B cell (primary cell): ENCODE data around the gene DCBLD2.

Experiments
- CTCF ChIP-seq: fragments of 200-600 bp; IDR thresholded peaks from one replicate; pipeline ENCODE4 v1.8.0; 2022; ENCODE audit warnings: antibody characterized with exemption, mild to moderate bottlenecking
- EZH2 ChIP-seq: IDR thresholded peaks from 2 replicates; pipeline ENCODE4 v1.6.1; 2012; ENCODE audit warnings: borderline replicate concordance, low read depth, mild to moderate bottlenecking, moderate library complexity, low read length; ENCODE audit not compliant: insufficient read depth, poor library complexity, severe bottlenecking

- no peak for TF ChIP-seq CTCF
- no peak for TF ChIP-seq EZH2
Observed at GRCh38 chr3:98778383-98778782, 123.1 kb downstream of the DCBLD2 start.
